HFF-Myc (cell line): ENCODE measurements around the gene ARHGAP9.
A peak's percentile ranks its signal among the peaks of the same experiment; 100 is the strongest.

Experiments used
- DNase-seq: peaks from one replicate; pipeline ENCODE4 v3.0.0-alpha.2; 2011; ENCODE audit warnings: low read depth; ENCODE audit errors: extremely low read depth
- H3K4me3 ChIP-seq: replicated peaks from 2 replicates; pipeline ENCODE4 v1.5.1; 2011; ENCODE audit warnings: low read depth, mild to moderate bottlenecking, control low read depth, low read length
- CTCF ChIP-seq: IDR thresholded peaks from 2 replicates; pipeline ENCODE4 v1.5.1; 2012; ENCODE audit warnings: mild to moderate bottlenecking, low read depth, low read length, control low read depth; ENCODE audit errors: missing control alignments

ARHGAP9 gene

GRCh38 chr12:57489157-57489641 is 9.5 kb upstream of the ARHGAP9 start:
- H3K4me3 ChIP-seq, result peak overlapping the region; percentile 64
- DNase-seq, result no peak
- no peak for TF ChIP-seq CTCF

DNA sequence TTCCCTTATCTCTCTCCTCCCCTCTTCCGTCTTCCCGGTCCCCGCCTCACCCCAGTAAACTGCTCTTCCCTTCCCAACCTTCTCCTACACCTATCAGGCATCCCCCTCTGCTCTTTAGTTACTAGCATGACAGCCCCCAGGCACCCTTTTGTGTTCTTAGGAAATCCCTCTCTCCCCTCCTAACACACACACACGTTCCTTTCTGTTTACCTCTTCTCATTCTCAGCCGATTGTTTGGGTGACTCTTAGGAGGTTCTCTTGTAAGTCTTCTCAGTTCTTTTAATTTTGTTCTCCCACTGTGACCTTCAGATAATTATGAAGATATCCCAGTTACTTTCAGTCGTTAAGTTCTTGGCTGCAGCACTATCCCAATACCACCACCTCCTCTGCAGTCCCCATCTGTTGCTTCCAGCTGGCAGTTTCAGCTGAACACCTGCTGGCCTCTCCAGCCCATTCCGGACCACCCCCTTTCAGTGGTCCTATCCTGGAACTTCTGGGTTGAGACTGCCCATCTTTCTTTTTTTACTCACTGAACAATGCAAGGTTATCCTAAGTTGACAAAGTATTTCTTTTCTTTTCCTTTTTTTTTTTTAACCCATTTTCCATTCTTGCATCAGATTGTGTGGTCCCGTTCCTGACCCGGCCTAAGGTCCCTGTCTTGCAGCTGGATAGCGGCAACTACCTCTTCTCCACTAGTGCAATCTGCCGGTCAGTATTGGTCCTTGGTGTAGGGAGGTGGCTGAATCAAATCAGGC is 8.9 kb upstream of the ARHGAP9 start:
- no peak for TF ChIP-seq CTCF
- peak overlapping the region; percentile 64 for H3K4me3 ChIP-seq
- no peak for DNase-seq

DNA sequence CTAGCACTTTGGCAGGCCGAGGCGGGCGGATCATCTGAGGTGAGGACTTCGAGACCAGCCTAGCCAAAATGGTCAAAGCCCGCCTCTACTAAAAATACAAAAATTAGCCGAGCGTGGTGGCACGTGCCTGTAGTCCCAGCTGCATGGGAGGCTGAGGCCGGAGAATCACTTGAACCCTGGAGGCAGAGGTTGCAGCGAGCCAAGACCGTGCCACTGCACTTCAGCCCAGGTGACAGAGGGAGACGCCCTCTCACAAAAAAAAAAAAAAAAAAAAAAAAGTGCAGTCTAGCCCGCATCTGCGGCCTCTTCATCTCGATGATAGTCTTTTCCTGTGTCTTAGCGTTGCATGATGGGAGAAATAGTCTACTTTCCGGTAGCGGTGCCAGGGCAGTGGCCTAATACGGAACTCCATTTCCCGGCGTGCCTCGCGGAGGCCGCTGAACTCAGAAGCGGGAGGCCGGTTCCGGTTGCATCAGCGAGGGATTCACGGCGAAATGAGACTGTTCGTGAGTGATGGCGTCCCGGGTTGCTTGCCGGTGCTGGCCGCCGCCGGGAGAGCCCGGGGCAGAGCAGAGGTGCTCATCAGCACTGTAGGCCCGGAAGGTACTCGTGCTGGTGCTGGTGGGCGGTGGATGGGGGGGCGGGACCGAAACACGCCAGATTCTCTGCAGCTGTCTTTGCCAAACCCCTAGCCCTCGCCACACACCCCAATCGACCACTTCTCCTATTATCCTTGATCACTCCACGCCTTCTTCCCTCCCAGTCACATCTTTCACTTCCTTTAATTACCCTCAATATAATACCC is 8.1 kb upstream of the ARHGAP9 start, which contains the start of gene MARS1:
MARS1 (plus strand) TSS at position 472 of the 805 bp plus-strand sequence; CDS start at position 495, 23 bp downstream.
- peak; percentile 96 for DNase-seq
- no peak for TF ChIP-seq CTCF
- peak within 1 kb of the TSS; percentile 64 for H3K4me3 ChIP-seq

DNA sequence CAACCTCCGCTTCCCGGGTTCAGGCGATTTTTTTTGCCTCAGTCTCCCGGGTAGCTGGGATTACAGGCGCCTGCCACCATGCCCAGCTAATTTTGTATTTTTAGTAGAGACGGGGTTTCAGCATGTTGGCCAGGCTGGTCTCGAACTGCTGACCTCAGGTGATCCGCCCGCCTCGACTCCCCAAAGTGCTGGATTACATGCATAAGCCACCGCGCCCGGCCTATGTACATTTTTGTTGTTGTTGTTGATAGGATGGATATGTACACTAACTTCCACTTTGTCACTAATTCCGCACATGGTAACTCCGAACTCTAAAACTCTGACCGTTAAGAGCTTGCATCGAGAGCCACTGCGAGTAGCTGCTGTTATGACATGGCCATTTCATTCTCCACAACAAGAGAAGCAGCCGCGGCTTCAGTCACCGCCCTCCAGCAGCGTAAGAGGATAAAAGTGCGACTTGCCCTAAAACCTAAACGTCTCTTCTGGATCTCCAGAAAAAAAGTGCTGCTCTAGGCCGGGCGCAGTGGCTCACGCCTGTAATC is 7.5 kb upstream of the ARHGAP9 start:
- no peak for DNase-seq
- peak overlapping the region; percentile 64 for H3K4me3 ChIP-seq
- no peak for TF ChIP-seq CTCF

- H3K4me3 ChIP-seq, result no peak overlapping the region
- DNase-seq, result no peak
- TF ChIP-seq CTCF, result no peak
Observed at GRCh38 chr12:57485695-57486094, 6.0 kb upstream of the ARHGAP9 start.

- no peak overlapping the region for H3K4me3 ChIP-seq
- no peak for TF ChIP-seq CTCF
- DNase-seq, result no peak
Observed at GRCh38 chr12:57483466-57483865, 3.8 kb upstream of the ARHGAP9 start.
